A549 (cell line): Measurements from ENCODE around the gene LRRC37A. TPM values are rescaled to one million over a fixed set of nuclear protein-coding genes. Genes with fewer than 3 reads are reported as not detected.
A peak's percentile ranks its signal among the peaks of the same experiment; 100 is the strongest.
"Not testable (repeated sequence)": the region's sequence is repeated elsewhere in the genome, so short reads cannot be mapped to it uniquely, and the experiment has no call there.

Experiments
- ATAC-seq, 2 experiments: fragments of 200-7000 bp in 1 of 2; fragments of >200 bp in 1 of 2; cut with Nextera tagmentation in 1 of 2; cut with Tn5 transposase in 1 of 2; 3 replicates each; pipeline versions ENCODE4 v1.8.0 to v1.9.1; 2018 to 2020; ENCODE audit warnings: mild to moderate bottlenecking in 1 of 2, moderate library complexity in 1 of 2
- CTCF ChIA-PET: fragments of 300-600 bp; sonication (Branson Sonifier 250); formaldehyde crosslinking; extraction: SDS; loops from one replicate; lab custom pipeline; 2021; ENCODE audit warnings: antibody characterized with exemption, inconsistent platforms; lab: Yijun Ruan, JAX
- POLR2A ChIA-PET: fragments of 350-600 bp; formaldehyde crosslinking; extraction: SDS; loops from one replicate; lab custom pipeline; 2021; ENCODE audit warnings: antibody characterized with exemption, inconsistent platforms; lab: Yijun Ruan, JAX
- DNase-seq, 2 experiments: peaks; one replicate each; pipeline versions ENCODE4 v3.0.0 to v3.0.0-alpha.2; 2011 to 2016; ENCODE audit warnings: low read depth in 1 of 2, low spot score in 1 of 2
- FAIRE-seq: peaks from 2 replicates; lab custom pipeline; 2011; peaks lifted over from hg19 to GRCh38; lab: Jason Lieb, UNC
- H3K27ac ChIP-seq, 2 experiments: fragments of >200 bp; sonication (Bioruptor Twin); formaldehyde crosslinking; 3 replicates each; pipeline ENCODE4 v1.5.1; 2016 to 2017
- H3K4me1 ChIP-seq: fragments of >200 bp; sonication (Bioruptor Twin); formaldehyde crosslinking; 3 replicates; pipeline ENCODE4 v1.6.1; 2016
- H3K4me2 ChIP-seq: fragments of >200 bp; sonication (Bioruptor Twin); formaldehyde crosslinking; 3 replicates; pipeline ENCODE4 v1.6.1; 2016
- H3K4me3 ChIP-seq: fragments of >200 bp; sonication (Bioruptor Twin); formaldehyde crosslinking; 3 replicates; pipeline ENCODE4 v1.5.1; 2016
- H3K9me3 ChIP-seq: fragments of >200 bp; sonication (Bioruptor Twin); formaldehyde crosslinking; 3 replicates; pipeline ENCODE4 v1.6.1; 2016
- WGBS: methylation state at CpG from one replicate; pipeline ENCODE4 v1.1.6; 2017; ENCODE audit errors: missing lambda C conversion rate; 5-methylcytosine and 5-hydroxymethylcytosine counted together
- polyA plus RNA-seq, 4 experiments: library from polyadenylated mRNA; depleted of rRNA in 3 of 4; stranded (reverse); fragments of >200 nt; fragmentation: RNase III in 1 of 4; extraction: RNeasy Plus Mini Kit Qiagen cat#74134 plus additional on column Dnase treatment in 1 of 4; gene quantifications; 2 replicates in 3 of 4; 3 replicates in 1 of 4; pipeline ENCODE4 v1.2.3, GENCODE V29; 2011 to 2017
- small RNA-seq, 6 experiments: library from RNA; depleted of rRNA; stranded (forward); fragments of <200 nt; gene quantifications; one replicate each; pipeline ENCODE3, GENCODE V24; 2012

The LRRC37A gene
- polyA plus RNA-seq, 2 of the 4 experiments (the other 2 are of a cell fraction) = 0.36 to 2.4 TPM

DNA sequence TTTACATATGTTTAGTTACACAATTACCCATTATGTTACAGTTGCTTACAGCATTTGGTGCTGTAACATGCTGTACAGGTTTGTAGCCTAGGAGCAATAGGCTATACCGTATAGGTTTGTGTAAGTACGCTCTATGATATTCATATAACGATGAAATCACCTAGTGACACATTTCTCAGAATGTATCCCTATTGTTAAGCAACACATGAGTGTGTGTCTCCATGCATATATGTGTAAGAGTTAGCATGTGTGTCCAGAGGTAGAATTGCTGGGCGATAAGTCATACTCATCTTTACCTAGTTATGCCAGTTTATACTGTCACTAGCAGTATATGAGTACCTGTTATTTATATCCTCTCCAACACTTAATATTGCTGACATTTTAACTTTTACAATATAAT lies 88.2 kb downstream of the LRRC37A start:
- WGBS = 97% methylated on average over 3 of the region's 4 CpGs

DNA sequence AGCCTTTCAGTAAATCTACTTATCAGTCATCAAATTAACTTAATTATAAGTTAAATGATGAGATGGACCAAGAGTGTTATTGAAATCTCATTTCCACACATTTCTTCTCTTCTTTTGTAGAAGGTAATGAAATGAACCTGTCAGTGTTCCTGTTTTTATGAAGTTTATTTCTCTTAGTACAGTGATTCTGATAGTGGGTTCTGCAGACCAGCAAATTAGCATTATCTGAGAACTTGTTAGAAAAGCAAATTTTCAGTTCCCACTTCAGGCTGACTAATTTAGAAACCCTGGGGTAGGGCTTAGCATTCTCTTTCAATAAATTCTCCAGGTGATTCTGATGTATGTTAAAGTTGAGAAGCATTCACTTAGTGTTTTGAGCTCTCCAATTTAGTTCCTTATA lies 90.6 kb downstream of the LRRC37A start:
- H3K27ac ChIP-seq, H3K4me3 ChIP-seq, H3K4me1 ChIP-seq, POLR2A ChIA-PET, H3K4me2 ChIP-seq, H3K9me3 ChIP-seq, DNase-seq, ATAC-seq, CTCF ChIA-PET: not testable (repeated sequence)
- peak; percentile 56 for FAIRE-seq

More for the DNA sequence above, 88.2 kb downstream of the LRRC37A start:
- ATAC-seq, H3K9me3 ChIP-seq, DNase-seq, POLR2A ChIA-PET, H3K27ac ChIP-seq, CTCF ChIA-PET, H3K4me1 ChIP-seq, H3K4me3 ChIP-seq, FAIRE-seq, H3K4me2 ChIP-seq: not testable (repeated sequence)

Small RNA genes within 50 kb of the gene (small RNA-seq; reads per million reads assigned to genes)
- gene RN7SL656P = 0 reads per million in 6 experiments

Other genes with a start within 250 kb of the LRRC37A start
- 27.9 and 52.4 TPM in 2 replicates for gene KANSL1, start 101.7 kb upstream of the LRRC37A start, polyA plus RNA-seq (2011; rRNA removed)
- gene KANSL1, start 101.7 kb upstream of the LRRC37A start, polyA plus RNA-seq (2017; fragmentation: RNase III; extraction: RNeasy Plus Mini Kit Qiagen cat#74134 plus additional on column Dnase treatment) = 21.4 to 26.0 TPM (median 22.6 TPM) in 3 replicates
- gene ARL17B, start 66.6 kb downstream of the LRRC37A start, polyA plus RNA-seq (2011; rRNA removed) = 7.3 and 9.7 TPM in 2 replicates
- gene ARL17B, start 66.6 kb downstream of the LRRC37A start, polyA plus RNA-seq (2017; fragmentation: RNase III; extraction: RNeasy Plus Mini Kit Qiagen cat#74134 plus additional on column Dnase treatment) = 6.3 to 7.2 TPM (median 6.3 TPM) in 3 replicates
- gene LRRC37A2, start 217.3 kb downstream of the LRRC37A start, polyA plus RNA-seq (2011; rRNA removed) = 5.7 and 6.2 TPM in 2 replicates
- 2.3 to 2.7 TPM (median 2.4 TPM) in 3 replicates for gene LRRC37A2, start 217.3 kb downstream of the LRRC37A start, polyA plus RNA-seq (2017; fragmentation: RNase III; extraction: RNeasy Plus Mini Kit Qiagen cat#74134 plus additional on column Dnase treatment)